HG03354 (cell line): ENCODE data around the gene HINFP.
"Not testable (repeated sequence)": the region's sequence is repeated elsewhere in the genome, so short reads cannot be mapped to it uniquely, and the experiment has no call there.

Source experiments
- ATAC-seq: cut with Tn5 transposase; IDR thresholded peaks from one replicate; pipeline ENCODE4 v1.9.1; 2021; ENCODE audit warnings: mild to moderate bottlenecking; ENCODE audit not compliant: unreplicated experiment, poor library complexity, severe bottlenecking

The HINFP gene

GRCh38 chr11:119149786-119150275 is 28.5 kb downstream of the HINFP start:
- no peak for ATAC-seq

- ATAC-seq, result no peak
Observed at GRCh38 chr11:119152043-119152442, 30.7 kb downstream of the HINFP start.

- ATAC-seq, result no peak
Observed at GRCh38 chr11:119152604-119153003, 31.2 kb downstream of the HINFP start.

GRCh38 chr11:119153049-119153818 is 31.9 kb downstream of the HINFP start:
- no peak for ATAC-seq

GRCh38 chr11:119154178-119154577 is 32.8 kb downstream of the HINFP start:
- no peak for ATAC-seq

GRCh38 chr11:119155733-119156492 is 34.5 kb downstream of the HINFP start:
- ATAC-seq, result no peak

- ATAC-seq, result no peak
Observed at GRCh38 chr11:119156496-119156895, 35.1 kb downstream of the HINFP start.

GRCh38 chr11:119157063-119157462 is 35.7 kb downstream of the HINFP start:
- no peak for ATAC-seq

- no peak for ATAC-seq
Observed at GRCh38 chr11:119158467-119158866, 37.1 kb downstream of the HINFP start.

- no peak for ATAC-seq
Observed at GRCh38 chr11:119160151-119160550, 38.8 kb downstream of the HINFP start.

GRCh38 chr11:119161871-119162270 is 40.5 kb downstream of the HINFP start:
- no peak for ATAC-seq

GRCh38 chr11:119166368-119167076 is 45.1 kb downstream of the HINFP start:
- no peak for ATAC-seq

GRCh38 chr11:119167077-119167458 is 45.7 kb downstream of the HINFP start:
- not testable (repeated sequence) for ATAC-seq

- ATAC-seq, result no peak
Observed at GRCh38 chr11:119167933-119168332, 46.6 kb downstream of the HINFP start.

- ATAC-seq, result peak; percentile 89
Observed at GRCh38 chr11:119168471-119169281, 47.3 kb downstream of the HINFP start, which contains the start of gene NLRX1. Gene NLRX1 (plus strand): TSS chr11:119168725. CDS start chr11:119171404, 2,679 bp downstream.

GRCh38 chr11:119169282-119169719 is 47.9 kb downstream of the HINFP start:
- ATAC-seq, result peak; percentile 29

GRCh38 chr11:119172513-119172912 is 51.1 kb downstream of the HINFP start:
- no peak for ATAC-seq

GRCh38 chr11:119173453-119173852 is 52.1 kb downstream of the HINFP start:
- ATAC-seq, result no peak

- no peak for ATAC-seq
Observed at GRCh38 chr11:119175493-119176077, 54.2 kb downstream of the HINFP start.
